DND-41 (cell line): ENCODE results near the gene HM13.

Experiments
- EZH2 ChIP-seq: IDR thresholded peaks from 3 replicates; pipeline ENCODE4 v1.6.1; 2012; ENCODE audit warnings: borderline replicate concordance, low read depth, mild to moderate bottlenecking, moderate library complexity, low read length, inconsistent platforms; ENCODE audit not compliant: severe bottlenecking
- TF ChIP-seq, protein P1 (sequence below): IDR thresholded peaks from 2 replicates; pipeline ENCODE4 v1.5.1; 2012; ENCODE audit warnings: borderline replicate concordance, low read length, moderate library complexity, mild to moderate bottlenecking; ENCODE audit not compliant: poor library complexity, severe bottlenecking; ENCODE audit errors: extremely low read depth

DNA sequence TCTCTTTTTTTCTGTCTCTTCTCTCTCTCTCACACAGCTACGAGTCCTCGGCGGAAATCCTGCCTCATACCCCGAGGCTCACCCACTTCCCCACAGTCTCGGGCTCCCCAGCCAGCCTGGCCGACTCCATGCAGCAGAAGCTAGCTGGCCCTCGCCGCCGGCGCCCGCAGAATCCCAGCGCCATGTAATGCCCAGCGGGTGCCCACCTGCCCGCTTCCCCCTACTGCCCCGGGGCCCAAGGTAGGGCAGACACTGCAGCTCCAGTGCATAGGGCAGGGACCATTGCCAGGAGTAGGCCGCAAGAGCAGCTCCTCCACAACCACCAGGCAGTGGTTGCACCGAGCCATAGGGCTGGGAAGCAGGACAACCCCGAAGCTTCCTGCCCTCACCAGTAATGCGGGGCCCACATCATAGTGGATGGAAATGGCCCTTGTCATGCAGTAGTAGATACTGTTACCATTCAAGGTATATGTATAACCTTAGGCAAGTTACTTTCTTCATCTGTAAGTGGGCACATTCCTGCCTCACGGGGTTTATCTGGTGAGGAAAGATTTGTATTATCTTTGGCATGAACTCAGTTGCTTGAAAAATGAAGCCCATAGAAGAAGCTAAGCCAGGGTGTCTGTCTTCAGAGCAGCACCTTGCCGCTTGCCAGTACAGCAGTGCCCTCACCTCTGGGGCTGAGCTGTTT is 53.9 kb downstream of the HM13 start:
- TF ChIP-seq, protein P1, sequence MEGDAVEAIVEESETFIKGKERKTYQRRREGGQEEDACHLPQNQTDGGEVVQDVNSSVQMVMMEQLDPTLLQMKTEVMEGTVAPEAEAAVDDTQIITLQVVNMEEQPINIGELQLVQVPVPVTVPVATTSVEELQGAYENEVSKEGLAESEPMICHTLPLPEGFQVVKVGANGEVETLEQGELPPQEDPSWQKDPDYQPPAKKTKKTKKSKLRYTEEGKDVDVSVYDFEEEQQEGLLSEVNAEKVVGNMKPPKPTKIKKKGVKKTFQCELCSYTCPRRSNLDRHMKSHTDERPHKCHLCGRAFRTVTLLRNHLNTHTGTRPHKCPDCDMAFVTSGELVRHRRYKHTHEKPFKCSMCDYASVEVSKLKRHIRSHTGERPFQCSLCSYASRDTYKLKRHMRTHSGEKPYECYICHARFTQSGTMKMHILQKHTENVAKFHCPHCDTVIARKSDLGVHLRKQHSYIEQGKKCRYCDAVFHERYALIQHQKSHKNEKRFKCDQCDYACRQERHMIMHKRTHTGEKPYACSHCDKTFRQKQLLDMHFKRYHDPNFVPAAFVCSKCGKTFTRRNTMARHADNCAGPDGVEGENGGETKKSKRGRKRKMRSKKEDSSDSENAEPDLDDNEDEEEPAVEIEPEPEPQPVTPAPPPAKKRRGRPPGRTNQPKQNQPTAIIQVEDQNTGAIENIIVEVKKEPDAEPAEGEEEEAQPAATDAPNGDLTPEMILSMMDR: no peak
- no peak for TF ChIP-seq EZH2
